HepG2 (cell line): ENCODE measurements around the gene SRP68. TPM values are rescaled to one million over a fixed set of nuclear protein-coding genes. Genes with fewer than 3 reads are reported as not detected.

Experiments
- EP300 ChIP-seq, 3 experiments: sonication (generic) in 1 of 3; formaldehyde crosslinking in 1 of 3; IDR thresholded peaks; 2 replicates each; pipeline versions ENCODE4 v1.5.1 to v1.6.1; 2011 to 2020; ENCODE audit warnings: low read depth in 2 of 3, low read length in 2 of 3, borderline replicate concordance in 1 of 3, improper control_type of control experiment in 1 of 3, mild to moderate bottlenecking in 1 of 3, missing genetic modification reagents in 1 of 3, moderate library complexity in 1 of 3
- GPBP1L1 ChIP-seq: sonication (generic); formaldehyde crosslinking; IDR thresholded peaks from 2 replicates; pipeline ENCODE4 v1.5.0; 2020; ENCODE audit warnings: mild to moderate bottlenecking, missing genetic modification reagents
- KDM4B ChIP-seq: sonication (generic); formaldehyde crosslinking; IDR thresholded peaks from 2 replicates; pipeline ENCODE4 v1.4.0; 2020; ENCODE audit warnings: missing genetic modification reagents
- KLF15 ChIP-seq: sonication (generic); formaldehyde crosslinking; IDR thresholded peaks from 2 replicates; pipeline ENCODE4 v1.8.1; 2023; ENCODE audit warnings: borderline replicate concordance, mild to moderate bottlenecking, inconsistent platforms, missing genetic modification reagents, mixed read lengths
- MTA1 ChIP-seq: sonication (generic); formaldehyde crosslinking; IDR thresholded peaks from 2 replicates; pipeline ENCODE4 v1.4.0; 2020; ENCODE audit warnings: missing genetic modification reagents, mild to moderate bottlenecking, borderline replicate concordance
- MTERF4 ChIP-seq: sonication (generic); formaldehyde crosslinking; IDR thresholded peaks from 2 replicates; pipeline ENCODE4 v1.8.0; 2023; ENCODE audit warnings: mild to moderate bottlenecking, missing genetic modification reagents
- RORA ChIP-seq: sonication (generic); formaldehyde crosslinking; IDR thresholded peaks from 2 replicates; pipeline ENCODE4 v1.5.0; 2020; ENCODE audit warnings: mild to moderate bottlenecking, missing genetic modification reagents, moderate library complexity
- SMAD3 ChIP-seq: sonication (generic); formaldehyde crosslinking; IDR thresholded peaks from 2 replicates; pipeline ENCODE4 v1.4.0; 2020; ENCODE audit warnings: missing genetic modification reagents
- ZKSCAN5 ChIP-seq: sonication (generic); formaldehyde crosslinking; IDR thresholded peaks from 2 replicates; pipeline ENCODE4 v1.5.1; 2020; ENCODE audit warnings: mild to moderate bottlenecking, missing genetic modification reagents
- ZNF407 ChIP-seq: sonication (generic); formaldehyde crosslinking; IDR thresholded peaks from one replicate; pipeline ENCODE4 v1.5.1; 2020; ENCODE audit warnings: mild to moderate bottlenecking, missing genetic modification reagents; ENCODE audit errors: not compliant biosample characterization
- polyA plus RNA-seq, 8 experiments: library from polyadenylated mRNA; depleted of rRNA in 3 of 8; stranded (reverse) in 7 of 8; unstranded in 1 of 8; fragments of >200 nt; fragmentation: Illumina TruSeq in 4 of 8; extraction: Trizol in 4 of 8; gene quantifications; 2 replicates each; pipeline versions ENCODE4 v1.2.1 to v1.2.3, GENCODE V29; 2011 to 2016; ENCODE audit warnings: low read depth in 4 of 8, missing spikeins in 1 of 8, mixed read lengths in 1 of 8; ENCODE audit not compliant: insufficient read depth in 1 of 8
- total RNA-seq, 5 experiments: library from RNA; depleted of rRNA; stranded (reverse); fragments of >200 nt; fragmentation: Illumina TruSeq; extraction: Trizol; gene quantifications; 2 replicates each; pipeline ENCODE4 v1.2.3, GENCODE V29; 2016; ENCODE audit warnings: low read depth in 1 of 5
- TF ChIP-seq, protein P1 (sequence below): sonication (generic); formaldehyde crosslinking; IDR thresholded peaks from 2 replicates; pipeline ENCODE4 v1.8.1; 2023; ENCODE audit warnings: mild to moderate bottlenecking, moderate library complexity, missing genetic modification reagents
- TF ChIP-seq, protein P2 (sequence below): sonication (generic); formaldehyde crosslinking; IDR thresholded peaks from 2 replicates; pipeline ENCODE4 v1.4.0; 2020; ENCODE audit warnings: missing genetic modification reagents

Gene SRP68
- total and polyA plus RNA-seq, 2 of the 13 experiments (the other 11 are each of a cell fraction or from before 2014, with no cell fraction given) = 39.8 to 74.3 TPM

GRCh38 chr17:76103274-76104139 is 31.2 kb upstream of the SRP68 start, which contains the start of gene EXOC7 (continued):
- TF ChIP-seq ZNF407 (CRISPR knock-in tag) (peak; percentile 95), RORA (CRISPR knock-in tag) (no peak), GPBP1L1 (CRISPR knock-in tag) (no peak), ZKSCAN5 (CRISPR knock-in tag) (no peak), EP300 (IDR thresholded peaks at IDR 0.05; ENCODE audit: low read depth in 2 of 2, low read length in 2 of 2) (peak; percentile 9 to 17; a peak in 1 of 4 replicates), EP300 (CRISPR knock-in tag; IDR thresholded peaks at IDR 0.05; ENCODE audit: borderline replicate concordance) (0 out of 2 replicates have a peak, but pooled peaks have one; percentile 10), MTERF4 (no peak; the same call in 1 of the 2 replicates), SMAD3 (CRISPR knock-in tag) (0 out of 2 replicates have a peak, but pooled peaks have one; percentile 26), MTA1 (peak; percentile 62; the same call in 1 of the 2 replicates), KLF15 (no peak; the same call in 1 of the 2 replicates), KDM4B (CRISPR knock-in tag) (no peak)
- TF ChIP-seq, protein P1, sequence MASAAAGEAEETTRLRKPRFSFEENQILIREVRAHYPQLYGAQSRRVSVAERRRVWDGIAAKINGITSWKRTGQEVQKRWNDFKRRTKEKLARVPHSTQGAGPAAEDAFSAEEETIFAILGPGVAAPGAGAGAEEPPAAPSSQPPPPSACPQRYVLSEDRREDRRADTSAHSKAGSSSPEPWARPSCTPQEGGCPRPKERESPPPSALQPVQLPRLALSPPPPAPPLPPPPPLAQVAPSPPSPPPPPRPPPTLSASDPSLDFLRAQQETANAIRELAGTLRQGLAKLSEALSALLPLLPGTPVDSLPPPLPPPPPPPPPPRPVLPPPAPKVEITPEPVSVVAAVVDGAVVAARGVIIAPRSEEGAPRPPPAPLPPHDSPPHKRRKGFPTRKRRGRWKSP (CRISPR knock-in tag) = no peak; the same call in 1 of the 2 replicates
- TF ChIP-seq, protein P2, sequence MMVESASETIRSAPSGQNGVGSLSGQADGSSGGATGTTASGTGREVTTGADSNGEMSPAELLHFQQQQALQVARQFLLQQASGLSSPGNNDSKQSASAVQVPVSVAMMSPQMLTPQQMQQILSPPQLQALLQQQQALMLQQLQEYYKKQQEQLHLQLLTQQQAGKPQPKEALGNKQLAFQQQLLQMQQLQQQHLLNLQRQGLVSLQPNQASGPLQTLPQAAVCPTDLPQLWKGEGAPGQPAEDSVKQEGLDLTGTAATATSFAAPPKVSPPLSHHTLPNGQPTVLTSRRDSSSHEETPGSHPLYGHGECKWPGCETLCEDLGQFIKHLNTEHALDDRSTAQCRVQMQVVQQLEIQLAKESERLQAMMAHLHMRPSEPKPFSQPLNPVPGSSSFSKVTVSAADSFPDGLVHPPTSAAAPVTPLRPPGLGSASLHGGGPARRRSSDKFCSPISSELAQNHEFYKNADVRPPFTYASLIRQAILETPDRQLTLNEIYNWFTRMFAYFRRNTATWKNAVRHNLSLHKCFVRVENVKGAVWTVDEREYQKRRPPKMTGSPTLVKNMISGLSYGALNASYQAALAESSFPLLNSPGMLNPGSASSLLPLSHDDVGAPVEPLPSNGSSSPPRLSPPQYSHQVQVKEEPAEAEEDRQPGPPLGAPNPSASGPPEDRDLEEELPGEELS (CRISPR knock-in tag) = no peak
